ENCODE data around the gene UFL1. TPM values are rescaled to one million over a fixed set of nuclear protein-coding genes. Genes with fewer than 3 reads are reported as not detected.
A peak's percentile ranks its signal among the peaks of the same experiment; 100 is the strongest.

Gene UFL1
- total RNA-seq, 1 donor from 2014 or later, result 23.4 TPM

DNA sequence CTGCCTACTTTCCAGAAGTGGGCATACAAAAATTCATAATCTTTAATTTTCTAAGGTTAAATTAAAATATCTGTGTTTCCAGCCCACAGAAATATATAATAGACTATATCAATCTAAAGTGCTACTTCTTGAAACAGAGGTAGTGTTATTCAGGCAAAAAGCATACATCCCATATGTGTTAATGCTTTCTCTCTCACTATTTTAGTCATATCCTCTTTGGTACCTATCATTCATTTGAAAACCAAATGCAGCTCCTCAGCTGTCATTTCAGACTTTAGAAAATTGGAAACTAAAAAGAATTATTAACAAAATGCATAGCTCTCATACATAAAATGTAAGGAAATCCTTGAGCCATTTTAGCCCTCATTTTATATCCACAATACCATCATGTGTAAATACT is 42.2 kb downstream of the UFL1 start:
- DNase-seq (no peak), ATAC-seq (no peak)
- intact Hi-C loops (cut with micrococcal nuclease), result no loop called here

DNA sequence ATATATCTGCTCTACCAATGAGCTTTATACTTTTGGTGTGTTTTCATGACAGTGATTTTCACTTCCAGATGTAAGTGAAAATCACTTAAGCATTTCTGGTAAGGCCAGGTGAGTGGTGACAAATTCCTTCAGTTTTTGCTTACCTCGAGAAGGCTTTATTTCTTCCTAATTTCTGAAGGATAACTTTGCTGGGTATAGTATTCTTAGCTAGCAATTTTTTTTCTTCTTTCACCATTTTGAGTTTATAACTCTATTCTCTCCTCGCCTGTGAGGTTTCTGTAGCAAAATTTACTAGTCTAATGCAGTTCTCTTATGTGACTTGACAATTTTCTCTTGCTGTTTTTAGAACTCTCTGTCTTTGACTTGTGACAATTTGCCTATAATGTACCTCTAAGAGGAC is 48.4 kb downstream of the UFL1 start:
- intact Hi-C loops (cut with micrococcal nuclease), result no loop called here
- DNase-seq (no peak), ATAC-seq (no peak)

- no peak for ATAC-seq
- DNase-seq, result no peak
- intact Hi-C loops (cut with micrococcal nuclease), result no loop called here
Observed at GRCh38 chr6:96571551-96571950, 49.9 kb downstream of the UFL1 start.

- DNase-seq (no peak), ATAC-seq (no peak)
- intact Hi-C loops (cut with micrococcal nuclease), result no loop called here
Observed at GRCh38 chr6:96575359-96575758, 53.8 kb downstream of the UFL1 start.

DNA sequence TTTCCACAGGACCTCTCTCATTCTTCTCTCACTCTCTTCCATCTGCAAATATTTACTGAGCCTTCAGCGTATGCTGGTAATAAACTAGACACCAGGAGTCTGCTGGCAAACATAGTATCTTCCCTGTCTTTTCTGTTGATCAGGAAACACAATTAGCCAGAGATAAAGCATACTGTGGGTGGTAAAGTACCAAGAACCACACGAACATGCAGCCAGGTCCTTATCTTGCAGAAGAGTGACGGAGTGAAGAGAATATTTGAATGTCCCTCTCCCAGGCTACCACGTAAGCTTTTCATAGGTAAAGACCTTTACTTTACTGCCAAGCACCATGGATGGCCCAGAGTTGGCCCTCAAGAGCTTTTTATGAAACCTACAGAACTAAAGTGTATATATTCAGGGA is 54.6 kb downstream of the UFL1 start:
- no peak for ATAC-seq

GRCh38 chr6:96582021-96582420 is 60.4 kb downstream of the UFL1 start:
- intact Hi-C loops (cut with micrococcal nuclease), result no loop called here
- no peak for ATAC-seq
- DNase-seq, result no peak

More for the DNA sequence above, 54.6 kb downstream of the UFL1 start:
- intact Hi-C loops (cut with micrococcal nuclease), result no loop called here
- DNase-seq, result no peak

DNA sequence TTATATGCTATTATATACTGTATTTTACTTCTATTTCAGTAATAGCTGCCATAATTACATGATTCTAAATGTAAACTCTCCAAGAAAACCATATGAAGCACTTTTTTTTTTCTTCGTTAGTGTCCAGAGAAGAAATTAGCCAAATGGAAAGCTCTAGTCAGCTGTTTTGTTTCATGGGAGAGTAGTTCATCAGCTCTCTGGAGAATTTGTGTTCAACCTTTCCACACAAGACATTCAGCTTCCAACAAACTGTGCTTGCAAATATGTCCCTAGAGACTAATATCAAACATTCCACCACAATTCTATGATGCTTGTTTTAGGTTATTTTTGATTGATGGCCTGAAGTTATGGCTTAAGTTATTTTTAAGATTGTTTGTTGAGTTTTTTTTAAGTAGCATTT is 60.8 kb downstream of the UFL1 start:
- intact Hi-C loops (cut with micrococcal nuclease), result no loop called here
- ATAC-seq (peak; percentile 39), DNase-seq (no peak)

DNA sequence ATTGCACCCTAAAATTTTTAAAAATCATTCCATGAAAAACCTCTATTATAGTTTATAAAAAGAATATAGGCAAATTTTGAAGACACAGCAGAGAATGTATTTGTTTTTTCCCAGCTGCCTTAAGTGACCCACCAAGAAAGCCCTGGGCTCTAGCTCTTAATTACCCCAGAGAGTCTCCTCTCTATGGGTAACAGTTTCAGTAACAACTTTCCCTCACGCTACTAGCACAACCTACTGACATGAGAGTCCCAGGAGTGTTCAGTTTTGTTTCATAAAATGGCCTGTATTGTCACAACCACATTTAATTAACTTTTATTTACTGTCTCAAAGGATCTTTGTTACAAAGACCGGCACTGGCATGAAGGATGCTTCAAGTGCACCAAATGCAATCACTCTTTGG is 82.8 kb downstream of the UFL1 start:
- no peak for ATAC-seq
- no peak for DNase-seq
- intact Hi-C loops (cut with micrococcal nuclease), result no loop called here

Other genes with a start within 250 kb of the UFL1 start
- gene FHL5, start 41.3 kb downstream of the UFL1 start, total RNA-seq, result 6.9 TPM